ENCODE measurements around the gene DYRK4. TPM values are rescaled to one million over a fixed set of nuclear protein-coding genes. Genes with fewer than 3 reads are reported as not detected.

The DYRK4 gene
- total and polyA plus RNA-seq, 2 donors (not counting 1 experiment from before 2014, with no cell fraction given), result 55.2 to 63.1 TPM

DNA sequence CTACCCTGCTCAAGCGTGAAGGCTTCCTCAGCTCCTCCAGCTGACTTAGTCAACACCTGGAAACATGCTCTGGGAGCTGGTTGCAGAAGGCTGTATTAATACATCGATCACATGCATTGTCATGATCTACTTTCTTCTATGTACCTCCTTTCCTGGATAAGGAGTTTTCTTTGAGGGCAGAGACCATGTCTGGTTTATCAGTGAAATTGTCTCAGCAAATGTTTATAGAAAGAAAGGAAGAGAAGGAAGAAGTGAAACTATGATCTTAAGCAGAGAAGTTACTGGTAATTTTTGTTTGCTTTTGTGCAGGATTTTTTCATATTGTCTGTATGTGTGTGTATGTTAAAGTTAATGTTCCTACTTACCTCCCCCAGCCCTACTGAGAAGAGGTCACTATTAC is 4.5 kb downstream of the DYRK4 start:
- no peak overlapping the region for H2AFZ ChIP-seq (ENCODE audit: low read length)
- H3K36me3 ChIP-seq (ENCODE audit: control insufficient read depth, insufficient read depth, low read length), result no peaks in the 10 kb centered on the region
- H3K4me2 ChIP-seq (ENCODE audit: extremely low read depth, insufficient read depth, low read length), result no peak overlapping the region
- H3K27ac ChIP-seq (ENCODE audit: insufficient read depth, low read length), result no peak overlapping the region
- no peak for DNase-seq (ENCODE audit: low read depth in 2 of 2)
- H4K20me1 ChIP-seq (ENCODE audit: control insufficient read depth, extremely low read depth, insufficient read depth, low read length), result no peaks in the 10 kb centered on the region
- no peak overlapping the region for H3K4me3 ChIP-seq (replicated peaks in 1 of 4; ENCODE audit: control extremely low read depth in 1 of 4, insufficient read depth in 1 of 4, low read depth in 3 of 4, low read length in 4 of 4)
- no peaks in the 10 kb centered on the region for H3K9me3 ChIP-seq (ENCODE audit: control insufficient read depth, insufficient read depth, low read depth, low read length)
- H3K4me1 ChIP-seq (ENCODE audit: control insufficient read depth, extremely low read depth, insufficient read depth, low read length), result peaks cover 6% of the 10 kb centered on the region
- no peaks in the 10 kb centered on the region for H3K27me3 ChIP-seq (ENCODE audit: control insufficient read depth, insufficient read depth, low read length)
- no peaks in the 10 kb centered on the region for H3K79me2 ChIP-seq (ENCODE audit: control insufficient read depth, insufficient read depth, low read length)
- TF ChIP-seq EZH2 (IDR thresholded peaks at IDR 0.05; ENCODE audit: low read length, missing control alignments), result no peak
- TF ChIP-seq, protein P1, sequence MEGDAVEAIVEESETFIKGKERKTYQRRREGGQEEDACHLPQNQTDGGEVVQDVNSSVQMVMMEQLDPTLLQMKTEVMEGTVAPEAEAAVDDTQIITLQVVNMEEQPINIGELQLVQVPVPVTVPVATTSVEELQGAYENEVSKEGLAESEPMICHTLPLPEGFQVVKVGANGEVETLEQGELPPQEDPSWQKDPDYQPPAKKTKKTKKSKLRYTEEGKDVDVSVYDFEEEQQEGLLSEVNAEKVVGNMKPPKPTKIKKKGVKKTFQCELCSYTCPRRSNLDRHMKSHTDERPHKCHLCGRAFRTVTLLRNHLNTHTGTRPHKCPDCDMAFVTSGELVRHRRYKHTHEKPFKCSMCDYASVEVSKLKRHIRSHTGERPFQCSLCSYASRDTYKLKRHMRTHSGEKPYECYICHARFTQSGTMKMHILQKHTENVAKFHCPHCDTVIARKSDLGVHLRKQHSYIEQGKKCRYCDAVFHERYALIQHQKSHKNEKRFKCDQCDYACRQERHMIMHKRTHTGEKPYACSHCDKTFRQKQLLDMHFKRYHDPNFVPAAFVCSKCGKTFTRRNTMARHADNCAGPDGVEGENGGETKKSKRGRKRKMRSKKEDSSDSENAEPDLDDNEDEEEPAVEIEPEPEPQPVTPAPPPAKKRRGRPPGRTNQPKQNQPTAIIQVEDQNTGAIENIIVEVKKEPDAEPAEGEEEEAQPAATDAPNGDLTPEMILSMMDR (conservative IDR thresholded peaks at IDR 0.05 in 1 of 2, IDR thresholded peaks at IDR 0.05 in 1 of 2; ENCODE audit: low read depth in 1 of 2, low read length in 2 of 2), result no peak
- H3K9ac ChIP-seq (ENCODE audit: insufficient read depth, low read length), result no peak overlapping the region

DNA sequence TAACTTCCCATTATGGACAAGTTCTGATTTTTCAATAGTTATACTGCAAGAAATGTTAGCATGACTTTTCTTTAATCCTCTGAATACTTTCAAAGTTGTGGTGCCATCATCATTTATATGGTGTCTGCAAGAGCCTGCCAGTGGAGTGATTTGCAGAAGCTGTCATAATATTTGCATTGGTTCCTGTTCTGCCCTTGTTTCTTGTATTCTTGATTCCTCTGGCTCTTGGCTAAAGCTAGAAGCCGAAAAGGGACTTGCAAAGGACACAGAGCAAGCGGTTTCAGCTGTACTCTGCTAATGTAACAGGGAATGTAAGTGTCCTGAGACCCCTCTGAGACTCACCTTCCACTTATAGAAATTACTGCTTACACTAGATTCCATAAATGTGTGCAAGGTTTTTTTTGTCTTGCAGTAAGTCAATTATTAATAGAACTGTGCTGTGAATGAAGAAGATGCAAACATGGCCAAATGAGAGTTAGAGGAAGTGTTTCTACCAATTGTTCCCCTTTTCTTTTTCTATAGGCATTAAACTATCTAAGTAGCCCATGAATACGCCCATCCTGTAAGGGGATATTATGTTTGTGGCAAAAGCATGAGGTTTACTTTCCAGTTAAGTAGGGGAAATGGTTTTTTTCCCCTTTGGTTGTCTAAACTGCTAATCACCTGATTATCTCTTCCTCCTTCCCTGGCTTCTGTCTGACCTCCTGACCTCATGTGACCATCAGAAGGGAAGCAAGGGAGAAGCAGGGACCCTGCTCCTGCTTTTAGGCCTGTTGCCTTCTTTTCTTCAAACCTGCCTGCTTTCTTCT is 5.3 kb downstream of the DYRK4 start:
- Histone ChIP-seq H3K27ac (ENCODE audit: insufficient read depth, low read length) (no peak overlapping the region), H3K9me3 (ENCODE audit: control insufficient read depth, insufficient read depth, low read depth, low read length) (no peaks in the 10 kb centered on the region), H3K79me2 (ENCODE audit: control insufficient read depth, insufficient read depth, low read length) (no peaks in the 10 kb centered on the region), H3K4me1 (ENCODE audit: control insufficient read depth, extremely low read depth, insufficient read depth, low read length) (peaks cover 1% of the 10 kb centered on the region), H3K4me3 (replicated peaks in 1 of 4; ENCODE audit: control extremely low read depth in 1 of 4, insufficient read depth in 1 of 4, low read depth in 3 of 4, low read length in 4 of 4) (no peak overlapping the region), H3K4me2 (ENCODE audit: extremely low read depth, insufficient read depth, low read length) (no peak overlapping the region), H3K9ac (ENCODE audit: insufficient read depth, low read length) (no peak overlapping the region), H3K27me3 (ENCODE audit: control insufficient read depth, insufficient read depth, low read length) (no peaks in the 10 kb centered on the region), H3K36me3 (ENCODE audit: control insufficient read depth, insufficient read depth, low read length) (no peaks in the 10 kb centered on the region), H4K20me1 (ENCODE audit: control insufficient read depth, extremely low read depth, insufficient read depth, low read length) (no peaks in the 10 kb centered on the region), H2AFZ (ENCODE audit: low read length) (no peak overlapping the region)
- TF ChIP-seq, protein P1 (conservative IDR thresholded peaks at IDR 0.05 in 1 of 2, IDR thresholded peaks at IDR 0.05 in 1 of 2; ENCODE audit: low read depth in 1 of 2, low read length in 2 of 2), result no peak
- no peak for TF ChIP-seq EZH2 (IDR thresholded peaks at IDR 0.05; ENCODE audit: low read length, missing control alignments)
- DNase-seq (ENCODE audit: low read depth in 2 of 2), result no peak

DNA sequence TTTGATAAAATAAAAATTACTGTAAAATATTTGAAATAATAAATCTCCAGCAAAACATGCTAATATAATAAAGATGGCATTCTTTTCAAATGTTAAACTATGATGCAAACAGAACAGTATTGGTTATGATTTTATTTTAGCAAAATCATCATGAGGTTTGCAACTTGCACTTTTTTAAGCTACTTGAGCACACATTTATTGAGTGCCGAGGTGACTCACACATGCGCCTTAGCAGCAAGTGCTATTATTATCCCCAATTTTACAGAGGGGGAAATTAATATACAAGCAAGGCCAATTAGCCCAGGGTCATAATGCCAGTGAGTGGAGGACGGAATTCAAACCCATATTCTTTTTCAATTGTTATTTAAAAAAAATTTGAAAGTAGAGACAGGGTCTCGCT is 7.3 kb downstream of the DYRK4 start:
- Histone ChIP-seq H3K4me2 (ENCODE audit: extremely low read depth, insufficient read depth, low read length) (no peak overlapping the region), H3K27me3 (ENCODE audit: control insufficient read depth, insufficient read depth, low read length) (no peaks in the 10 kb centered on the region), H2AFZ (ENCODE audit: low read length) (no peak overlapping the region), H3K9ac (ENCODE audit: insufficient read depth, low read length) (no peak overlapping the region), H3K4me1 (ENCODE audit: control insufficient read depth, extremely low read depth, insufficient read depth, low read length) (no peaks in the 10 kb centered on the region), H3K36me3 (ENCODE audit: control insufficient read depth, insufficient read depth, low read length) (no peaks in the 10 kb centered on the region), H3K4me3 (replicated peaks in 1 of 4; ENCODE audit: control extremely low read depth in 1 of 4, insufficient read depth in 1 of 4, low read depth in 3 of 4, low read length in 4 of 4) (no peak overlapping the region), H3K79me2 (ENCODE audit: control insufficient read depth, insufficient read depth, low read length) (no peaks in the 10 kb centered on the region), H3K27ac (ENCODE audit: insufficient read depth, low read length) (no peak overlapping the region), H4K20me1 (ENCODE audit: control insufficient read depth, extremely low read depth, insufficient read depth, low read length) (no peaks in the 10 kb centered on the region), H3K9me3 (ENCODE audit: control insufficient read depth, insufficient read depth, low read depth, low read length) (no peaks in the 10 kb centered on the region)
- TF ChIP-seq, protein P1 (conservative IDR thresholded peaks at IDR 0.05 in 1 of 2, IDR thresholded peaks at IDR 0.05 in 1 of 2; ENCODE audit: low read depth in 1 of 2, low read length in 2 of 2), result no peak
- TF ChIP-seq EZH2 (IDR thresholded peaks at IDR 0.05; ENCODE audit: low read length, missing control alignments), result no peak
- no peak for DNase-seq (ENCODE audit: low read depth in 2 of 2)
